ENCODE measurements around the gene NCOA7.
"Not testable (repeated sequence)": the region's sequence is repeated elsewhere in the genome, so short reads cannot be mapped to it uniquely, and the experiment has no call there.

Gene NCOA7

GRCh38 chr6:125886914-125887313 is 96.2 kb downstream of the NCOA7 start:
- Histone ChIP-seq H3K36me3 (ENCODE audit: control insufficient read depth, insufficient read depth, low read length) (no peaks in the 10 kb centered on the region), H3K27me3 (ENCODE audit: control insufficient read depth, insufficient read depth, low read length, poor library complexity, severe bottlenecking) (no peaks in the 10 kb centered on the region), H3K9me3 (ENCODE audit: control insufficient read depth, low read length) (no peaks in the 10 kb centered on the region), H3K4me3 (ENCODE audit: insufficient read depth, low read depth, low read length) (no peak overlapping the region), H3K4me1 (ENCODE audit: control insufficient read depth, insufficient read depth, low read length) (no peaks in the 10 kb centered on the region), H3K27ac (ENCODE audit: insufficient read depth, low read depth, low read length, poor library complexity, severe bottlenecking) (no peak overlapping the region)
- WGBS, 2 experiments = 96 to 100% methylated on average over 2 of the region's 2 CpGs

- Histone ChIP-seq H3K36me3 (ENCODE audit: control insufficient read depth, insufficient read depth, low read length) (no peaks in the 10 kb centered on the region), H3K9me3 (ENCODE audit: control insufficient read depth, low read length) (no peaks in the 10 kb centered on the region), H3K27me3 (ENCODE audit: control insufficient read depth, insufficient read depth, low read length, poor library complexity, severe bottlenecking) (no peaks in the 10 kb centered on the region), H3K4me1 (ENCODE audit: control insufficient read depth, insufficient read depth, low read length) (no peaks in the 10 kb centered on the region), H3K27ac (ENCODE audit: insufficient read depth, low read depth, low read length, poor library complexity, severe bottlenecking) (no peak overlapping the region), H3K4me3 (ENCODE audit: insufficient read depth, low read depth, low read length) (no peak overlapping the region)
Measured at GRCh38 chr6:125887372-125887771, 96.6 kb downstream of the NCOA7 start.

GRCh38 chr6:125888989-125889656 is 98.4 kb downstream of the NCOA7 start:
- Histone ChIP-seq H3K27me3 (ENCODE audit: control insufficient read depth, insufficient read depth, low read length, poor library complexity, severe bottlenecking) (no peaks in the 10 kb centered on the region), H3K4me3 (ENCODE audit: insufficient read depth, low read depth, low read length) (no peak overlapping the region), H3K4me1 (ENCODE audit: control insufficient read depth, insufficient read depth, low read length) (no peaks in the 10 kb centered on the region), H3K36me3 (ENCODE audit: control insufficient read depth, insufficient read depth, low read length) (no peaks in the 10 kb centered on the region), H3K27ac (ENCODE audit: insufficient read depth, low read depth, low read length, poor library complexity, severe bottlenecking) (no peak overlapping the region), H3K9me3 (ENCODE audit: control insufficient read depth, low read length) (no peaks in the 10 kb centered on the region)
- WGBS, 2 experiments = 76 to 79% methylated on average over 7 to 8 of the region's 8 CpGs

GRCh38 chr6:125899726-125900182 is 109.0 kb downstream of the NCOA7 start:
- H3K9me3 ChIP-seq (ENCODE audit: control insufficient read depth, low read length) = no peaks in the 10 kb centered on the region
- 75 to 78% methylated on average over 2 of the region's 2 CpGs for WGBS, 2 experiments
- no peak overlapping the region for H3K27ac ChIP-seq (ENCODE audit: insufficient read depth, low read depth, low read length, poor library complexity, severe bottlenecking)
- no peaks in the 10 kb centered on the region for H3K36me3 ChIP-seq (ENCODE audit: control insufficient read depth, insufficient read depth, low read length)
- no peaks in the 10 kb centered on the region for H3K4me1 ChIP-seq (ENCODE audit: control insufficient read depth, insufficient read depth, low read length)
- H3K4me3 ChIP-seq (ENCODE audit: insufficient read depth, low read depth, low read length) = no peak overlapping the region
- H3K27me3 ChIP-seq (ENCODE audit: control insufficient read depth, insufficient read depth, low read length, poor library complexity, severe bottlenecking) = no peaks in the 10 kb centered on the region

GRCh38 chr6:125904871-125905270 is 114.1 kb downstream of the NCOA7 start:
- H3K9me3 ChIP-seq (ENCODE audit: control insufficient read depth, low read length) = no peaks in the 10 kb centered on the region
- WGBS, 2 experiments = 91 to 96% methylated on average over 3 of the region's 3 CpGs
- H3K27me3 ChIP-seq (ENCODE audit: control insufficient read depth, insufficient read depth, low read length, poor library complexity, severe bottlenecking) = no peaks in the 10 kb centered on the region
- H3K27ac ChIP-seq (ENCODE audit: insufficient read depth, low read depth, low read length, poor library complexity, severe bottlenecking) = no peak overlapping the region
- H3K4me3 ChIP-seq (ENCODE audit: insufficient read depth, low read depth, low read length) = no peak overlapping the region
- no peaks in the 10 kb centered on the region for H3K4me1 ChIP-seq (ENCODE audit: control insufficient read depth, insufficient read depth, low read length)
- H3K36me3 ChIP-seq (ENCODE audit: control insufficient read depth, insufficient read depth, low read length) = no peaks in the 10 kb centered on the region

GRCh38 chr6:125906158-125906998 is 115.6 kb downstream of the NCOA7 start:
- Histone ChIP-seq H3K4me1 (ENCODE audit: control insufficient read depth, insufficient read depth, low read length) (no peaks in the 10 kb centered on the region), H3K4me3 (ENCODE audit: insufficient read depth, low read depth, low read length) (no peak overlapping the region), H3K9me3 (ENCODE audit: control insufficient read depth, low read length) (no peaks in the 10 kb centered on the region), H3K36me3 (ENCODE audit: control insufficient read depth, insufficient read depth, low read length) (no peaks in the 10 kb centered on the region), H3K27me3 (ENCODE audit: control insufficient read depth, insufficient read depth, low read length, poor library complexity, severe bottlenecking) (no peaks in the 10 kb centered on the region), H3K27ac (ENCODE audit: insufficient read depth, low read depth, low read length, poor library complexity, severe bottlenecking) (no peak overlapping the region)
- 60 to 66% methylated on average over 5 of the region's 5 CpGs for WGBS, 2 experiments

GRCh38 chr6:125910527-125910926 is 119.8 kb downstream of the NCOA7 start:
- H3K4me1 ChIP-seq (ENCODE audit: control insufficient read depth, insufficient read depth, low read length) = no peaks in the 10 kb centered on the region
- H3K36me3 ChIP-seq (ENCODE audit: control insufficient read depth, insufficient read depth, low read length) = no peaks in the 10 kb centered on the region
- no peak overlapping the region for H3K27ac ChIP-seq (ENCODE audit: insufficient read depth, low read depth, low read length, poor library complexity, severe bottlenecking)
- H3K27me3 ChIP-seq (ENCODE audit: control insufficient read depth, insufficient read depth, low read length, poor library complexity, severe bottlenecking) = no peaks in the 10 kb centered on the region
- H3K4me3 ChIP-seq (ENCODE audit: insufficient read depth, low read depth, low read length) = no peak overlapping the region
- WGBS, 2 experiments = 83 to 94% methylated on average over 2 to 3 of the region's 3 CpGs
- H3K9me3 ChIP-seq (ENCODE audit: control insufficient read depth, low read length) = no peaks in the 10 kb centered on the region

GRCh38 chr6:125911051-125911451 is 120.3 kb downstream of the NCOA7 start:
- H3K4me3 ChIP-seq (ENCODE audit: insufficient read depth, low read depth, low read length); H3K9me3 ChIP-seq (ENCODE audit: control insufficient read depth, low read length); H3K36me3 ChIP-seq (ENCODE audit: control insufficient read depth, insufficient read depth, low read length); H3K27ac ChIP-seq (ENCODE audit: insufficient read depth, low read depth, low read length, poor library complexity, severe bottlenecking); H3K4me1 ChIP-seq (ENCODE audit: control insufficient read depth, insufficient read depth, low read length); H3K27me3 ChIP-seq (ENCODE audit: control insufficient read depth, insufficient read depth, low read length, poor library complexity, severe bottlenecking): not testable (repeated sequence)
- 95 to 96% methylated on average over 4 of the region's 4 CpGs for WGBS, 2 experiments

- not testable (repeated sequence) for H3K9me3 ChIP-seq (ENCODE audit: control insufficient read depth, low read length); H3K4me1 ChIP-seq (ENCODE audit: control insufficient read depth, insufficient read depth, low read length); H3K27me3 ChIP-seq (ENCODE audit: control insufficient read depth, insufficient read depth, low read length, poor library complexity, severe bottlenecking); H3K27ac ChIP-seq (ENCODE audit: insufficient read depth, low read depth, low read length, poor library complexity, severe bottlenecking); H3K36me3 ChIP-seq (ENCODE audit: control insufficient read depth, insufficient read depth, low read length); H3K4me3 ChIP-seq (ENCODE audit: insufficient read depth, low read depth, low read length)
- WGBS, 2 experiments = 87 to 89% methylated on average over 2 of the region's 2 CpGs
Measured at GRCh38 chr6:125912430-125912829, 121.7 kb downstream of the NCOA7 start.

- Histone ChIP-seq H3K36me3 (ENCODE audit: control insufficient read depth, insufficient read depth, low read length) (no peaks in the 10 kb centered on the region), H3K27ac (ENCODE audit: insufficient read depth, low read depth, low read length, poor library complexity, severe bottlenecking) (no peak overlapping the region), H3K4me3 (ENCODE audit: insufficient read depth, low read depth, low read length) (no peak overlapping the region), H3K9me3 (ENCODE audit: control insufficient read depth, low read length) (no peaks in the 10 kb centered on the region), H3K27me3 (ENCODE audit: control insufficient read depth, insufficient read depth, low read length, poor library complexity, severe bottlenecking) (no peaks in the 10 kb centered on the region), H3K4me1 (ENCODE audit: control insufficient read depth, insufficient read depth, low read length) (peaks cover 5% of the 10 kb centered on the region)
- 89 to 95% methylated on average over 1 of the region's 1 CpG for WGBS, 2 experiments
Measured at GRCh38 chr6:125913145-125913544, 122.4 kb downstream of the NCOA7 start.

Data from ectodermal cell (in vitro differentiated cells).